ENCODE results near the gene CADM2.

DNA sequence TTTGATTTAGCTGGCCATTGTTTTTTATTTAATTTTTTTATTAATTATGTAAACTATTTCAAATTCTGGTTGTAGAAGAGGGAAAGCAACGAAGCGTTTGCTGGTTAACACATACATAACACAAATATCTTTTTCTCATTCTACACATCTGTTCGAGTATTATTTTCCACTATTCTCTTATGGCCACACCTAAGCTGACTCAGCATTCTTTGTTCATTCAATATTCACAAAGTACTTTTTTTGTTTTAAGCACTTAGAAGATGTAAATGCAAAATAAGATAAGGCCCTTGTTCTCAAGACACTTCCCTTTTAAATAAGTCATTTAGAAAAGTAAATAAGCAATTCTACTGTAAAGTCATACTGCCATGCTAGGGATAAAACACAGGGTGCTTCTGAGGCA is 45.4 kb downstream of the CADM2 start:
- TF ChIP-seq, protein P1, sequence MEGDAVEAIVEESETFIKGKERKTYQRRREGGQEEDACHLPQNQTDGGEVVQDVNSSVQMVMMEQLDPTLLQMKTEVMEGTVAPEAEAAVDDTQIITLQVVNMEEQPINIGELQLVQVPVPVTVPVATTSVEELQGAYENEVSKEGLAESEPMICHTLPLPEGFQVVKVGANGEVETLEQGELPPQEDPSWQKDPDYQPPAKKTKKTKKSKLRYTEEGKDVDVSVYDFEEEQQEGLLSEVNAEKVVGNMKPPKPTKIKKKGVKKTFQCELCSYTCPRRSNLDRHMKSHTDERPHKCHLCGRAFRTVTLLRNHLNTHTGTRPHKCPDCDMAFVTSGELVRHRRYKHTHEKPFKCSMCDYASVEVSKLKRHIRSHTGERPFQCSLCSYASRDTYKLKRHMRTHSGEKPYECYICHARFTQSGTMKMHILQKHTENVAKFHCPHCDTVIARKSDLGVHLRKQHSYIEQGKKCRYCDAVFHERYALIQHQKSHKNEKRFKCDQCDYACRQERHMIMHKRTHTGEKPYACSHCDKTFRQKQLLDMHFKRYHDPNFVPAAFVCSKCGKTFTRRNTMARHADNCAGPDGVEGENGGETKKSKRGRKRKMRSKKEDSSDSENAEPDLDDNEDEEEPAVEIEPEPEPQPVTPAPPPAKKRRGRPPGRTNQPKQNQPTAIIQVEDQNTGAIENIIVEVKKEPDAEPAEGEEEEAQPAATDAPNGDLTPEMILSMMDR (IDR thresholded peaks at IDR 0.05; ENCODE audit: poor library complexity), result no peak
- TF ChIP-seq EZH2 (IDR thresholded peaks at IDR 0.05; ENCODE audit: borderline replicate concordance), result no peak
- TF ChIP-seq EZH2phosphoT487 (IDR thresholded peaks at IDR 0.05; ENCODE audit: low read depth, severe bottlenecking, unreplicated experiment), result no peak

Data from hepatocyte (in vitro differentiated cells).